IPS DF 4.7 (cell line): Measurements from ENCODE around the gene SP6.

Source experiments
- DNase-seq: peaks from one replicate; pipeline ENCODE4 v3.0.0-alpha.2; 2013; ENCODE audit warnings: low spot score; ENCODE audit errors: extremely low read depth

Gene SP6

GRCh38 chr17:47813512-47814031 lies 37.4 kb downstream of the SP6 start:
- no peak for DNase-seq

- DNase-seq, result no peak
Observed at GRCh38 chr17:47813077-47813476, 37.9 kb downstream of the SP6 start.

GRCh38 chr17:47812146-47812920 lies 38.6 kb downstream of the SP6 start:
- DNase-seq, result no peak

GRCh38 chr17:47811709-47812108 lies 39.3 kb downstream of the SP6 start:
- DNase-seq, result no peak

GRCh38 chr17:47810901-47811635 lies 39.9 kb downstream of the SP6 start:
- no peak for DNase-seq

GRCh38 chr17:47810200-47810821 lies 40.7 kb downstream of the SP6 start:
- DNase-seq, result no peak

GRCh38 chr17:47808830-47809480 lies 42.0 kb downstream of the SP6 start:
- DNase-seq, result no peak

- DNase-seq, result no peak
Observed at GRCh38 chr17:47808036-47808829, 42.7 kb downstream of the SP6 start.

- no peak for DNase-seq
Observed at GRCh38 chr17:47807421-47807820, 43.5 kb downstream of the SP6 start.

- DNase-seq, result no peak
Observed at GRCh38 chr17:47806913-47807255, 44.1 kb downstream of the SP6 start.

GRCh38 chr17:47806026-47806912 lies 44.7 kb downstream of the SP6 start:
- no peak for DNase-seq

- no peak for DNase-seq
Observed at GRCh38 chr17:47804461-47804860, 46.5 kb downstream of the SP6 start.

GRCh38 chr17:47803751-47804150 lies 47.2 kb downstream of the SP6 start:
- no peak for DNase-seq

GRCh38 chr17:47803201-47803600 lies 47.8 kb downstream of the SP6 start:
- no peak for DNase-seq

GRCh38 chr17:47802341-47803022 lies 48.5 kb downstream of the SP6 start:
- no peak for DNase-seq

- DNase-seq, result no peak
Observed at GRCh38 chr17:47801906-47802305, 49.1 kb downstream of the SP6 start.

GRCh38 chr17:47801176-47801765 lies 49.7 kb downstream of the SP6 start:
- no peak for DNase-seq

GRCh38 chr17:47800686-47801085 lies 50.3 kb downstream of the SP6 start:
- no peak for DNase-seq

GRCh38 chr17:47797797-47798196 lies 53.2 kb downstream of the SP6 start:
- no peak for DNase-seq
